PFSK-1 (cell line): ENCODE data around the gene RRM2.

Source experiments
- FOXP2 ChIP-seq: optimal IDR thresholded peaks from 2 replicates; pipeline ENCODE3; 2011; ENCODE audit warnings: borderline replicate concordance, control low read depth, inconsistent platforms; ENCODE audit not compliant: insufficient read depth; ENCODE audit errors: extremely low read length, extremely low read depth
- POLR2AphosphoS5 ChIP-seq: IDR thresholded peaks from 2 replicates; pipeline ENCODE4 v1.6.1; 2012; ENCODE audit warnings: low read depth, mild to moderate bottlenecking, control low read depth, low read length, moderate library complexity
- SIN3A ChIP-seq: IDR thresholded peaks from 2 replicates; pipeline ENCODE4 v1.6.1; 2012; ENCODE audit warnings: mild to moderate bottlenecking, low read length, moderate library complexity, borderline replicate concordance; ENCODE audit not compliant: insufficient read depth
- TAF1 ChIP-seq: IDR thresholded peaks from 2 replicates; pipeline ENCODE4 v1.6.1; 2012; ENCODE audit warnings: low read length, control low read depth, borderline replicate concordance; ENCODE audit not compliant: insufficient read depth
- TF ChIP-seq, protein P1 (sequence below), 2 experiments: IDR thresholded peaks; 2 replicates each; pipeline versions ENCODE4 v1.6.1 to v1.8.0; 2011 to 2012; ENCODE audit warnings: low read depth in 2 of 2, low read length in 2 of 2, control low read depth in 1 of 2, inconsistent platforms in 1 of 2, mild to moderate bottlenecking in 1 of 2, moderate library complexity in 1 of 2; ENCODE audit not compliant: insufficient read depth in 1 of 2

Gene RRM2

DNA sequence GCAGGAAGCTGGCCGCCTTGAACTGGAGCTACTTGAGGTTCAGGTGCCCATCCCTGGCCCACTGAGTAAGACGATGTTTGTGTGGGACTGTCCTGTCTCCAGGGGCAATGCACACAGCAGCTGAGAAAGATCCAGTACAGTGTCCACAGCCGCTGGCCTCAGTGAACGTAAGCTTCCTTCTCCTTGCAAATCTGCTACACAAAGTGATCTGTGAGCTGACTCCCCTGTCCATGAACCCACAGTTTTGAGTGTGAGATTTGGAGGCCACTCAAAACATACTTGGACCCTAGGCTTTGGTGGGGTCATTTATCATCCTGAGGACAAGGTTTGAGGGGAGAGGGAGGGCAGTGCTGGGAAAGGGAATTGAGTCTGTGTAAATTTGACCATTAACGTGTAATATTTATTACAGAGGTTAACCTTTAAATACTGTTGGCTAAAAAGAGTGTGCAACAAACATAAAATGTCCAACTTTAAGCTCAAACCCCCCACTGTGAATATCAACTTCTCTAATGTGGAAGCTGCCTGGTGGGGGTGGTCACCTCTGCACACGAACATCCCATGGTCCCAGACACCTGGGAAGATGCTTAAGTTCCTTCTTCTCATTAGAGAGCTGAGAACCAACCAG lies 37.4 kb upstream of the RRM2 start:
- no peak for TF ChIP-seq POLR2AphosphoS5
- no peak for TF ChIP-seq TAF1
- TF ChIP-seq, protein P1, sequence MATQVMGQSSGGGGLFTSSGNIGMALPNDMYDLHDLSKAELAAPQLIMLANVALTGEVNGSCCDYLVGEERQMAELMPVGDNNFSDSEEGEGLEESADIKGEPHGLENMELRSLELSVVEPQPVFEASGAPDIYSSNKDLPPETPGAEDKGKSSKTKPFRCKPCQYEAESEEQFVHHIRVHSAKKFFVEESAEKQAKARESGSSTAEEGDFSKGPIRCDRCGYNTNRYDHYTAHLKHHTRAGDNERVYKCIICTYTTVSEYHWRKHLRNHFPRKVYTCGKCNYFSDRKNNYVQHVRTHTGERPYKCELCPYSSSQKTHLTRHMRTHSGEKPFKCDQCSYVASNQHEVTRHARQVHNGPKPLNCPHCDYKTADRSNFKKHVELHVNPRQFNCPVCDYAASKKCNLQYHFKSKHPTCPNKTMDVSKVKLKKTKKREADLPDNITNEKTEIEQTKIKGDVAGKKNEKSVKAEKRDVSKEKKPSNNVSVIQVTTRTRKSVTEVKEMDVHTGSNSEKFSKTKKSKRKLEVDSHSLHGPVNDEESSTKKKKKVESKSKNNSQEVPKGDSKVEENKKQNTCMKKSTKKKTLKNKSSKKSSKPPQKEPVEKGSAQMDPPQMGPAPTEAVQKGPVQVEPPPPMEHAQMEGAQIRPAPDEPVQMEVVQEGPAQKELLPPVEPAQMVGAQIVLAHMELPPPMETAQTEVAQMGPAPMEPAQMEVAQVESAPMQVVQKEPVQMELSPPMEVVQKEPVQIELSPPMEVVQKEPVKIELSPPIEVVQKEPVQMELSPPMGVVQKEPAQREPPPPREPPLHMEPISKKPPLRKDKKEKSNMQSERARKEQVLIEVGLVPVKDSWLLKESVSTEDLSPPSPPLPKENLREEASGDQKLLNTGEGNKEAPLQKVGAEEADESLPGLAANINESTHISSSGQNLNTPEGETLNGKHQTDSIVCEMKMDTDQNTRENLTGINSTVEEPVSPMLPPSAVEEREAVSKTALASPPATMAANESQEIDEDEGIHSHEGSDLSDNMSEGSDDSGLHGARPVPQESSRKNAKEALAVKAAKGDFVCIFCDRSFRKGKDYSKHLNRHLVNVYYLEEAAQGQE (IDR thresholded peaks at IDR 0.05; ENCODE audit: insufficient read depth in 1 of 2, low read depth in 2 of 2, low read length in 2 of 2): no peak
- no peak for TF ChIP-seq SIN3A
- TF ChIP-seq FOXP2: no peak

DNA sequence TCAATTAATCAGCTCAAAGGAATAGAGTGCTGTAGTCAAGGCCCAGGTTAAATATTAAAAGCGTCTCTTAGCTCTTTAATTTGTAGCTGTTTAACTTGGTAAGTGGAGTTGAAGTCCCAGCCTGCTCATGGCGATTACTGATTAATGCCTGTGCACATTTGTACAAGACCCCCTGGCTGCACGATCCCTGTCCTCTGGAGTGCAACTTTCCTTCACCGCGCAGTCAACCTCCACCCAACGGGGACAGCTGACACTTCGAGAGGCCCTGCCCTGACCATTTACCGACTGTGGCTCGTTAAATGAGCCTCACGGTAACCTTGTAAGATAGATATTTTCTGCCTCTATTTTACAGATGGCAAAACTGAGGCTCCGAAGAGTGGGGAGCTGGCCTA lies 36.9 kb upstream of the RRM2 start:
- TF ChIP-seq, protein P1 (IDR thresholded peaks at IDR 0.05; ENCODE audit: insufficient read depth in 1 of 2, low read depth in 2 of 2, low read length in 2 of 2): no peak
- TF ChIP-seq TAF1 (no peak), POLR2AphosphoS5 (no peak), SIN3A (no peak), FOXP2 (no peak)

DNA sequence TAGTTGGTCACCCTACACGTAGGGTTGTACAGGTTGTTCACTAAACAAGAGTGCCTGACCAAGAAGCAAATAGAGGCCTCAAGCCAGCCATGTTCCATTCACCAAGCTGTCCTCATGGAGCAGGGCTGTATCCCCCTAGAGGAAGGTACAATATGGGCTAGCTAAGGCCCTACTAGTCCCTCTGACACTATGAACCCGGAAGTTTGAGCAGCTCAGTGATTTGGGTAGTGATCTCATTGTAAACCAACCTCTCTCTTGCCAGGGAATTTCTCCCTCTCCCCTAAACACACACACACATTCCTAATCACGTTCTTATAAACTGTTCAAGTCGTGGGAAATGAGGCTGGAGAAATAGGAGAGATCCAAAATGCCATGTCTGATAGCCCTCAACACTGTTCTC lies 35.6 kb upstream of the RRM2 start:
- TF ChIP-seq POLR2AphosphoS5: no peak

DNA sequence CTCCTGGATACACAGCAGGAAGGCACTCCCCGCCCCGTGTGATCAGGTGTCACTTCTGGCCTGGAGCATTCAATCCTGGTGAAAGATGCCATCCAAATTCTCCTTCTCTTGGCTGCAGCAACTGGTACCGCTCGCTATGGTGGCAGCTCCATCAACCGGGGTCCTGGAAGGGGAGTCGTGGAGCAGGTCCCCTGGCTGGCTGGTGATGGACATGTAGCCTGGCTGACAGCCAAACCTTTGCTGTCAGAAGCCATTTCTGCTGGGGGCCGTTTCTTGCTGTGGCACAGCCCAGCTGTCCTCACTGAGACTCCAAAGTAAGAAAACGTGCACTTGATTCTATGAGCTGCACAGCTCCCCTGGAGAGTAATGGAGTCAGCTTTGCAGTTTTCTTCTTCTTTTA lies 35.2 kb upstream of the RRM2 start:
- TF ChIP-seq FOXP2 (no peak), SIN3A (no peak), TAF1 (no peak), POLR2AphosphoS5 (no peak)
- TF ChIP-seq, protein P1 (IDR thresholded peaks at IDR 0.05; ENCODE audit: insufficient read depth in 1 of 2, low read depth in 2 of 2, low read length in 2 of 2): no peak

DNA sequence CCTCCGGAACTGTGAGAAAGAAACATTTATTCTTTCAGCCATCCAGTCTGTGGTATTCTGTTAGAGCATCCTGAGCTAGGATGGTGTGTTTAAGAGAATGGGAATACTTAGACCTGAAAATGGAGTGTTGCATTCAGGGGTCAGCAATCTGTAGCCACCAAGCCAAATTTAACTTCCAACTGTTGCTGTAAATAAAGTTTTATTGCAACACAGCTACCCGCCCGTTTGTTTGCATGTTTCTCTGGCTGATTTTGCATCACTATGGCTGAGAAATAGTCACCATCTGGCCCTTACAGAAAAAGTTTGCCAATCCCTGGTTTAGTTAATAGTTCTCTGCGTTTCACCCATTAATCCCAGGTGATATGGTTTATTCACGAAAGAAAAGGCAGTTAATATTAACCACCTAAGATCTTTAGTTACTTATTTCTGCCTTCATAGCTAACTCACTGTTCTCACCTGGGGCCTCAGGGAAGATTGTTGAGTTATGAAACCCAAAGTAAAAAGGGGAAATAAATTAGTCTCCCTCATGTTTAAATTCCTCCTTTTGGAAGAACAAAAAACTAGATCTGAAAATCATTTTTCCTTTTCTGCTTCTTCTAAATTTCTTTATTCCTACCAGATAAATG lies 32.9 kb upstream of the RRM2 start:
- TF ChIP-seq FOXP2 (no peak), TAF1 (no peak), POLR2AphosphoS5 (no peak), SIN3A (no peak)
- TF ChIP-seq, protein P1 (IDR thresholded peaks at IDR 0.05; ENCODE audit: insufficient read depth in 1 of 2, low read depth in 2 of 2, low read length in 2 of 2): no peak
